Astrocyte (in vitro differentiated cells and primary cell): ENCODE results near the gene ASAP2.

ENCODE experiments used
- CTCF ChIP-seq: IDR thresholded peaks from 2 replicates; pipeline ENCODE4 v1.5.1; 2011; ENCODE audit warnings: low read depth, mild to moderate bottlenecking, inconsistent platforms, low read length, moderate library complexity; ENCODE audit not compliant: insufficient read depth
- EZH2 ChIP-seq: IDR thresholded peaks from 2 replicates; pipeline ENCODE4 v1.6.1; 2012; ENCODE audit warnings: mild to moderate bottlenecking, low read length, inconsistent platforms; ENCODE audit not compliant: insufficient read depth

GRCh38 chr2:9189901-9190300 is 16.7 kb upstream of the ASAP2 start:
- TF ChIP-seq CTCF (no peak), EZH2 (no peak)
